AG09319 (cell line): ENCODE measurements around the gene TBC1D9.

Source experiments
- DNase-seq: peaks from one replicate; pipeline ENCODE4 v3.0.0-alpha.2; 2010; ENCODE audit warnings: low read depth; ENCODE audit errors: extremely low read depth
- CTCF ChIP-seq: IDR thresholded peaks from 2 replicates; pipeline ENCODE4 v1.5.1; 2011; ENCODE audit warnings: low read depth, mild to moderate bottlenecking, inconsistent platforms, low read length, moderate library complexity

TBC1D9 gene

GRCh38 chr4:140703463-140703862, 52.7 kb downstream of the TBC1D9 start:
- no peak for DNase-seq
- TF ChIP-seq CTCF = no peak

GRCh38 chr4:140702096-140702757, 54.0 kb downstream of the TBC1D9 start:
- TF ChIP-seq CTCF = no peak
- DNase-seq = no peak

- no peak for TF ChIP-seq CTCF
- no peak for DNase-seq
These were observed 55.1 kb downstream of the TBC1D9 start for GRCh38 chr4:140701071-140701470.

- TF ChIP-seq CTCF = no peak
- no peak for DNase-seq
These were observed 58.2 kb downstream of the TBC1D9 start for GRCh38 chr4:140697709-140698560.

- TF ChIP-seq CTCF = no peak
- no peak for DNase-seq
These were observed 60.7 kb downstream of the TBC1D9 start for GRCh38 chr4:140695483-140695882.

GRCh38 chr4:140693562-140693961, 62.6 kb downstream of the TBC1D9 start:
- no peak for TF ChIP-seq CTCF
- no peak for DNase-seq

- no peak for DNase-seq
- TF ChIP-seq CTCF = no peak
These were observed 64.8 kb downstream of the TBC1D9 start for GRCh38 chr4:140691369-140691768.
